IPS-18a (cell line): ENCODE measurements around the gene UFSP1.
A peak's percentile ranks its signal among the peaks of the same experiment; 100 is the strongest.

Experiments used
- H3K27ac ChIP-seq: one replicate; pipeline ENCODE4 v1.5.1; 2013; ENCODE audit warnings: low read length
- H3K27me3 ChIP-seq: one replicate; pipeline ENCODE4 v1.6.1; 2013; ENCODE audit warnings: mild to moderate bottlenecking, low read length; ENCODE audit not compliant: control insufficient read depth, insufficient read depth
- H3K36me3 ChIP-seq: one replicate; pipeline ENCODE4 v1.6.1; 2013; ENCODE audit warnings: low read depth, low read length; ENCODE audit not compliant: control insufficient read depth
- H3K4me1 ChIP-seq: one replicate; pipeline ENCODE4 v1.6.1; 2013; ENCODE audit warnings: low read depth, low read length; ENCODE audit not compliant: control insufficient read depth
- H3K4me3 ChIP-seq: one replicate; pipeline ENCODE4 v1.5.1; 2013; ENCODE audit warnings: low read length
- H3K9ac ChIP-seq: one replicate; pipeline ENCODE4 v1.6.1; 2013; ENCODE audit warnings: mild to moderate bottlenecking, low read length, moderate library complexity
- H3K9me3 ChIP-seq: one replicate; pipeline ENCODE4 v1.6.1; 2013; ENCODE audit warnings: low read depth, low read length; ENCODE audit not compliant: control insufficient read depth

UFSP1 gene

DNA sequence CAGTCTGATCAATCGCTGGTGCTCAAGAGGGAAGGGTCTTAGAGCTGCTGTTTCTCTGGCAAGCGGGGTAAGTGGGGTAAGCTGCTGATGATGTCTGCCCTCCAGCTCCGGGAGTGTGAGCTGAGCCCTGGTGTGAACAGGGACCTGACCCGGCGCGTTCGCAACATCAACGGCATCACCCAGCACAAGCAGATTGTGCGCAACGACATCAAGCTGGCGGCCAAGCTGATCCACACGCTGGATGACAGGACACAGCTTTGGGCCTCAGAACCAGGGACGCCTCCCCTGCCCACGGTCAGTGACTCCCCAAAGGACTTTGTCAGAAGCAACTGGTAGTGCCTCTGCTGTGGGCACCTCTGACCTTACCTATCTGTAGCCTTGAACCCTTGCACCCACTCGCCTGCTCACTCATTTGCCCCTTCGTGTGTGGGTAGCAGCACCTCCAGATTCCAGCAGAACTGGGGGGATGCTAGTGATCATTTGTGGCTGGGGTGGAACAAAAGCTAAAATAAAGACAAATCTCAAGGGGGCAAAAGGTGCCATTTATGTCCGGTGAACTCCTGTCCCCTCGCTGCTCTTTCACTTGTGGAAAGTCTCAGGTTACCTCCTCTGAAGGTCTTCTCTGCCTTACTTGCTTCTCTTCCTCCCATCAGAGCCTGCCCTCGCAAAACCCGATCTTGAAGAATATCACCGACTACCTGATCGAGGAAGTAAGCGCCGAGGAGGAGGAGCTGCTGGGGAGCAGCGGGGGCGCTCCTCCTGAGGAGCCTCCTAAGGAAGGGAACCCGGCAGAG is 3.2 kb downstream of the UFSP1 start:
- Histone ChIP-seq H3K36me3 (peaks cover 73% of the 10 kb centered on the region), H3K9me3 (no peaks in the 10 kb centered on the region), H3K27ac (no peak overlapping the region), H3K4me3 (no peak overlapping the region), H3K4me1 (peaks cover 8% of the 10 kb centered on the region), H3K9ac (no peak overlapping the region), H3K27me3 (no peaks in the 10 kb centered on the region)

DNA sequence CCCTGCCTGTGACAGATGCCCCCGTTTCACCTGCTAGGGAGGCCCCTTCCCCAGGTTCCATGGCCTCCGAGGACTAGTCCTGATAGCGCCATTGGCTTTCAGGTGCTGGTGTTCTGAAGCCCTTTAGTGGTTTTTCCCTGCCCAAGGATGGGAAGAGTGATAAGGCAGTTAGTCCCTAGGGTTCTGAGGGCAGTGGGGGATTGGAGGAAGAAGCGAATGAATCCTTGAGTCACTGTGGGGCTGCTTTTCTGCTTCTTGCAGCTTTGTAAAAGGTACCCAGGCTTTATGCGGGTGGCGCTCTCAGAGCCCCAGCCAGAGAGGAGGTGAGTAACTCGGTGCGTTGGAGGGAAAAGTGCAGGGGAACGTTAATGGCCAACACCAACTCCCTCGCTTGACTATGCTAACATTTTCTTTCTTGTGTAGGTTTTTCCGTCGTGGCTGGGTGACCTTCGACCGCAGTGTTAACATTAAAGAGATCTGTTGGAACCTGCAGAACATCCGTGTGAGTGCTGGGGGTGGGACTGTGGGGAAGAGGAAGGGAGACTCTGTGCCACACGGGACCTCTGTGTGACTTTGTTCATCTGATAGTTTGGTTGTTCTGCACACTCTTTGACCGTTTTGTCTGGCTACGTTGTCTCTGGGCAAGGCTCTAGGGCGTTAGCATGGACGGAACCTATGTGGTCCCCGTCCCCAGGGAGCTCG is 3.9 kb downstream of the UFSP1 start:
- no peaks in the 10 kb centered on the region for H3K27me3 ChIP-seq
- H3K9ac ChIP-seq: no peak overlapping the region
- no peaks in the 10 kb centered on the region for H3K9me3 ChIP-seq
- H3K4me3 ChIP-seq: no peak overlapping the region
- H3K36me3 ChIP-seq: peaks cover 75% of the 10 kb centered on the region
- H3K27ac ChIP-seq: no peak overlapping the region
- peaks cover 5% of the 10 kb centered on the region for H3K4me1 ChIP-seq

DNA sequence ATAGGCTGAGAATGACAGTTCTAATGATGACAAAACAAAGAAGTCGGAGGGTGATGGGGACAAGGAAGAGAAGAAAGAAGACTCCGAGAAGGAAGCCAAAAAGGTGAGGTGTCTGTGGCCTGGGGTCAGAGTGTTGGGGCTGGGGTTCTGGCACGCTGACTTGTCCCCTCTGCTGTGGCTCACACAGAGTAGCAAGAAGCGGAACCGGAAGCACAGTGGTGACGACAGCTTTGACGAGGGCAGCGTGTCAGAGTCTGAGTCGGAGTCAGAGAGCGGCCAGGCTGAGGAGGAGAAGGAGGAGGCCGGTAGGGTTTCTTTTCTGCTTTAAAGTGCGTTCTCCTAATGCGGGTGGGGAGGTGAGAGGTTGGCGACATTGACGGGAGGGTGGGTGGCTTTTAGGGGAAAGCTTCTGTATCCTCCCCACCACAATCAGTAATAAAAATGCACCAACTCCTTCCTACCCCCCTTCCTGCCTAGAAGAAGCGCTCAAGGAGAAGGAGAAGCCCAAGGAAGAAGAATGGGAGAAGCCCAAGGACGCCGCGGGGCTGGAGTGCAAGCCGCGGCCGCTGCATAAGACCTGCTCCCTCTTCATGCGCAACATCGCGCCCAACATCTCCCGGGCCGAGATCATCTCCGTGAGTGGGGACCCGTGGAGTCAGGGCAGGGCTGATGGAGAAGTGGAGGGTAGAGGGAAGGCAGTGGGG is 4.6 kb downstream of the UFSP1 start:
- Histone ChIP-seq H3K27ac (no peak overlapping the region), H3K9me3 (no peaks in the 10 kb centered on the region), H3K4me3 (no peak overlapping the region), H3K9ac (no peak overlapping the region), H3K4me1 (peaks cover 5% of the 10 kb centered on the region), H3K36me3 (peaks cover 78% of the 10 kb centered on the region), H3K27me3 (no peaks in the 10 kb centered on the region)

DNA sequence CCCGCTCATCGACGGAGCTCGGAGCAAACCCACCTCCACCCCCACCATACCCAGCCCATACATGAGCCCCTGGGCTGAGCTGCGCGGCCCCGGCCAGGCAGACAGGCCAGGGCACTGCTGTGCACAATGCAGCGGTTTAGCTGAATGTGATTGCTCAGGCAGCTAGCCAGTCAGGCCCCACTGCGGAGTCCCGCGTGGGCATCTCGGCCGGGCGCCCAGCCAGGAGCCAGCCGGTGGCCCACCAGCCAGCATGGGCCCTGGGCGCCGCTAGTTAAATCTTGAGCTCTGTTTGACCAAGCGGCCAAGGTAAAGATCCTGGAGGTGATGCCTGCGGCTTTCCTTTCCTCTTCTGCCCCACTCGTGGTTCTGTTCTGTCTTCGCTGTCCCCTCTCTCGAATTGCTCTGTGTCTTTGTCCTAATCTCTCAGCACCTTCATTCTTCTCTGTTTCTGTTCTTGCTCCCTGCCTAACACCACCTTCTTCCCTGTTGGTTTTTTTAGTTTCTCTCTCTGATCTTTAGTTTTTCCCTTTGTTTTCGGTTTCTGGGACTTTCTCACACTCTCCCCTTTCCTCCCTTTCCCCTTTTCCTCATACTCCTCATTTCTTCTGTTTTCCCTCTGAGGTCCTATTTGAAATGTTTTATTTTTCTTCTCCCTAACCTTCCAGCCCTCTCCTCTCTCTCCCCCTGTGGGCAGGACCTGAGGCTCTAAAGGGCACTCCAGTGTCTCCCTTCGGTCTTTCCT is 6.6 kb downstream of the UFSP1 start:
- Histone ChIP-seq H3K27ac (no peak overlapping the region), H3K4me1 (peaks cover 5% of the 10 kb centered on the region), H3K4me3 (no peak overlapping the region), H3K36me3 (peaks cover 87% of the 10 kb centered on the region), H3K27me3 (no peaks in the 10 kb centered on the region), H3K9me3 (no peaks in the 10 kb centered on the region), H3K9ac (no peak overlapping the region)

DNA sequence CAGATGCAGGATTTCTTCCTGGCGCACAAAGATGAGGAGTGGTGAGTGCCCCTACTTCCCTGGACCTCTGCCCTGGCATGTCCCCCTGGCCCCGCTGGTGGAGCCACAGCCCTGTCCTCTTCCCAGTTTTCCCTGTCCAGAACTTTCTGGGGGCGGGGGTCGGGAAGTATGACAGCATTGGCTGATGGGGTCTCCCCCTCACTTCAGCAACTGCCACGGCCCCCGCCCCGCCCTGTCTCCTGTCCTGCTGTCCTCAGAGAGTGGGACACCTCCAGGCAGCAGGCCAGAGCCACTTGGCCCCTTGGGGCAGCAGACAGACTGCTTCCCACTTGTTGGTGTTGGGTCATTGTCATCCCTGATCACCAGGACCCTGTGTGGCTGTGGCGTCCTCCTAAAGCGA is 7.3 kb downstream of the UFSP1 start:
- Histone ChIP-seq H3K4me3 (no peak overlapping the region), H3K4me1 (peaks cover under 1% of the 10 kb centered on the region), H3K27me3 (no peaks in the 10 kb centered on the region), H3K27ac (no peak overlapping the region), H3K36me3 (peaks cover 85% of the 10 kb centered on the region), H3K9ac (no peak overlapping the region), H3K9me3 (no peaks in the 10 kb centered on the region)

DNA sequence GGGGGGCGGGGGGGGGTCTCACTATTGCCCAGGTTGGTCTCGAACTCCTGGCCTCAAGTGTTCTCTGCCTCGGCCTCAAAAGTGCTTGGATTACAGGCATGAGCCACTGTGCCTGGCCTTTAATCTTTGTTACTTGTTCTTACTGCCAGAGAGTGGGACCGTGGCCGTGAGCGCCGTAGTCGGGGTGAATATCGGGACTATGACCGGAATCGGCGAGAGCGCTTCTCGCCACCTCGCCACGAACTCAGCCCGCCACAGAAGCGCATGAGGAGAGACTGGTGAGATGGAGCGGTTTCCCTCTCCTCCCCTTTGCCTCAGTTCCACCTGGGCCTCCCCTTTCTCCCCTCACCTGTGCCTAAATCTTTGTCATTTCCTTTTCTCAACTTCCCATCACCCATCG is 8.4 kb downstream of the UFSP1 start:
- no peak overlapping the region for H3K4me3 ChIP-seq
- H3K4me1 ChIP-seq: peaks cover 4% of the 10 kb centered on the region
- no peaks in the 10 kb centered on the region for H3K9me3 ChIP-seq
- H3K36me3 ChIP-seq: peaks cover 84% of the 10 kb centered on the region
- H3K9ac ChIP-seq: no peak overlapping the region
- H3K27ac ChIP-seq: no peak overlapping the region
- no peaks in the 10 kb centered on the region for H3K27me3 ChIP-seq

DNA sequence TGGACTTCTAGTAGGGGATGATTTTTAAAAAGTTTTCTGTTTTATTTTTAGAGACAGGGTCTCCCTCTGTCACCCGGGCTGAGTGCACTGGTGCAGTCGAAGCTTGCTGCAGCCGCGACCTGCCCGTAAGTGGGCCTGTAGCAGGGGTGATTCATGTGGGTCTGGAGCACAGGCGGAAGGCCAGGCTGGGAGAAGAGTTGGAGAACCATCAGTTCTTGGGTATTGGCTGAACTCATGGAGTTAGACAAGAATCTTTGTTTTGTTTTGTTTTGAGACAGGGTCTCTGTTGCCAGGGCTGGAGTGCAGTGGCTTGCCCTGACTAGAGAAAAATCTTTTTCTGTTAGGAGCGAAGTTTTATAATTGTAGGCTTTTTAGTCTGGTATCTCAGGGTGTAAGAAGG is 8.9 kb downstream of the UFSP1 start:
- H3K9ac ChIP-seq: no peak overlapping the region
- peaks cover 8% of the 10 kb centered on the region for H3K4me1 ChIP-seq
- H3K27ac ChIP-seq: no peak overlapping the region

DNA sequence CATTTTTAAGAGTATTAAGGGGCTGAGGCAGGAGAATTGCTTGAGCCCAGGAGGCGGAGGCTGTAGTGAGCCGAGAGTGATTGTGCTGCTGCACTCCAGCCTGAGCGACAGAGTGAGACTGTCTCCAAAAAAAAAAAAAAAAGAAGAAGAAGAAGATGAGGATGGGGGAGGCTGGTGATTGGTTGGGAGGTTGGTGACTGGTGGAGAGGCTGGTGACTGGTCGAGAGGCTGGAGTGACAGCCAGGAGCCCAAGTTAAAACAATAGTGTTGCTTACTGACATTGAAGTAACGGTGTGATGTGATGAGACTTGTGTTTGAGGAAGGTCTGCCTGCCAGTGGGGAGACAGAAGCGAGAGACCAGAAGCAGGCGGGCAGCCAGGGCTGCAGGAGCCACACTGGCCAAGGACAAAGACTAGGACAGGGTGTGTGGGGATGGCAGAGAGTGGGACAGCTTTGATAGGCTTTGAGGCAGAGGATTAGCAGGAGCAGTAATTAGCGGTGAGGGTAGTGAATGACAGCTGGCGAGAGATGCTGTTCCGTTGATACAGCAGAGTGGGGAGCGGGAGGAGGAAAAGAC is 9.7 kb downstream of the UFSP1 start:
- Histone ChIP-seq H3K27ac (no peak overlapping the region), H3K4me1 (peaks cover 8% of the 10 kb centered on the region)

More for the DNA sequence above, 8.9 kb downstream of the UFSP1 start:
- Histone ChIP-seq H3K27me3 (no peaks in the 10 kb centered on the region), H3K4me3 (no peak overlapping the region), H3K9me3 (no peaks in the 10 kb centered on the region), H3K36me3 (peaks cover 79% of the 10 kb centered on the region)

DNA sequence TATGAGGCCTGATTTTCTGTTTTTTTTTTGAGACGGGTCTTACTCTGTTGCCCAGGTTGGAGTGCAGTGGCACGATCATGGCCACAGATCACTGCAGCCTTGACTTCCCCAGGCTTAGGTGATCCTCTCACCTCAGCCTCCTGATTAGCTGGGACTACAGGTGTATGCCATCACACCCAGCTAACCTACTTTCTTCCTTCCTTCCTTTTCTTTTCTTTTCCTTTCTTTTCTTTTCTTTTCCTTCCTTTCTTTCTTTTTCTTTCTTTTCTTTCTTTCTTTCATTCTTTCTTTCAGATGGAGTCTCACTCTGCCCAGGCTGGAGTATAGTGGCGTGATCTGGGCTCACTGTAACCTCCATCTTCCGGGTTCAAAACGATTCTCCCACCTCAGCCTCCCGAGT is 10.8 kb downstream of the UFSP1 start:
- Histone ChIP-seq H3K36me3 (peaks cover 63% of the 10 kb centered on the region), H3K4me3 (no peak overlapping the region), H3K4me1 (peaks cover 8% of the 10 kb centered on the region), H3K9ac (no peak overlapping the region), H3K27ac (no peak overlapping the region), H3K27me3 (no peaks in the 10 kb centered on the region), H3K9me3 (no peaks in the 10 kb centered on the region)

More for the DNA sequence above, 9.7 kb downstream of the UFSP1 start:
- no peaks in the 10 kb centered on the region for H3K9me3 ChIP-seq
- H3K27me3 ChIP-seq: no peaks in the 10 kb centered on the region
- H3K9ac ChIP-seq: no peak overlapping the region
- H3K4me3 ChIP-seq: no peak overlapping the region
- peaks cover 70% of the 10 kb centered on the region for H3K36me3 ChIP-seq

DNA sequence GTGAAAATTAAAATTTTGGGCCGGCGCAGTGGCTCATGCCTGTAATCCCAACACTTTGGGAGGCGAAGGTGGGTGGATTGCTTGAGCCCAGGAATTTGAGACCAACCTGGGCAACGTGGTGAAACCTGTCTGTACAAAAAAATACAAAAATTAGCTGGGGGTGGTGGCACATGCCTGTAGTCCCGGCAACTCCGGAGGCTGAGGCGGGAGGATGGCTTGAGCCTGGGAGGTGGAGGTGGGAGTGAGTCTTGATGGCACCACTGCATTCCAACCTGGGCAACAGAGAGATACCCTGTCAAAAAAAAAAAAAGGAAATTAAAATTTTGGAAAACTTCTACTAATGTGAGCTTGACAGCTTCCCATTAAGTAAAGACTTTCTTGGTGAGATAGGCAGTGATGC is 11.5 kb downstream of the UFSP1 start:
- Histone ChIP-seq H3K27ac (no peak overlapping the region), H3K4me1 (peaks cover 8% of the 10 kb centered on the region), H3K9ac (no peak overlapping the region), H3K9me3 (no peaks in the 10 kb centered on the region), H3K27me3 (no peaks in the 10 kb centered on the region), H3K4me3 (no peak overlapping the region), H3K36me3 (peaks cover 63% of the 10 kb centered on the region)

DNA sequence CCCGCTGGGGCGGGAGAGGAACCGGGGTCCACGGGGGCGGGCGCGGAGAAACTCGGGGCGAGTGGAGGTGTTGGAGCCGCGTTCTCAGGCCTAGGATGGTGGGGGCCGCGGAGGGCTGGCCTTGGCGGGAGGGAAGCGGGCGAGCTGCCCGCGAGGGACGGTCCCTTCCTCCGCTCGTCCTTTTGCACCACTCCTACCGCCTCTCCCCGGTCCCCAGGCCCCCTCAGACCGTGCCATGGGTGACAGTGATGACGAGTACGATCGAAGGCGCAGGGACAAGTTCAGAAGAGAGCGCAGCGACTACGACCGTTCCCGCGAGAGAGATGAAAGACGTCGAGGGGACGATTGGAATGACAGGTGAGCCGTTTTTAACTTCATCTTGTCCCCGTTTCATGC is 14.2 kb downstream of the UFSP1 start:
- Histone ChIP-seq H3K4me3 (peak overlapping the region; percentile 98), H3K4me1 (peaks cover 8% of the 10 kb centered on the region), H3K9me3 (no peaks in the 10 kb centered on the region), H3K27me3 (no peaks in the 10 kb centered on the region), H3K9ac (peak overlapping the region; percentile 91), H3K27ac (peak overlapping the region; percentile 70), H3K36me3 (peaks cover 67% of the 10 kb centered on the region)
